NCI-H526 (cell line): Measurements from ENCODE around the gene APOL1.
"Not testable (repeated sequence)": the region's sequence is repeated elsewhere in the genome, so short reads cannot be mapped to it uniquely, and the experiment has no call there.

Experiments
- DNase-seq, 2 experiments: peaks; one replicate each; lab custom pipeline; 2025; lab: John Stamatoyannopoulos, UW

APOL1 gene

GRCh38 chr22:36244522-36245391 lies 8.2 kb upstream of the APOL1 start:
- DNase-seq = no peak

GRCh38 chr22:36245805-36246356 lies 7.1 kb upstream of the APOL1 start:
- DNase-seq = no peak

GRCh38 chr22:36246718-36247117 lies 6.2 kb upstream of the APOL1 start:
- no peak for DNase-seq

- DNase-seq = no peak
These were observed 5.0 kb upstream of the APOL1 start for GRCh38 chr22:36247955-36248354.

GRCh38 chr22:36249160-36249559 lies 3.8 kb upstream of the APOL1 start:
- no peak for DNase-seq

GRCh38 chr22:36250292-36250960 lies 2.5 kb upstream of the APOL1 start:
- not testable (repeated sequence) for DNase-seq

- not testable (repeated sequence) for DNase-seq
These were observed 839 bp upstream of the APOL1 start for GRCh38 chr22:36251979-36252608.

- DNase-seq = no peak
These were observed 874 bp downstream of the APOL1 start for GRCh38 chr22:36253523-36254490.

- DNase-seq = not testable (repeated sequence)
These were observed 2.6 kb downstream of the APOL1 start for GRCh38 chr22:36255572-36255971.

- no peak for DNase-seq
These were observed 3.5 kb downstream of the APOL1 start for GRCh38 chr22:36256478-36256877.

GRCh38 chr22:36257308-36257707 lies 4.4 kb downstream of the APOL1 start:
- DNase-seq = no peak

- DNase-seq = no peak
These were observed 5.2 kb downstream of the APOL1 start for GRCh38 chr22:36257948-36258670.

GRCh38 chr22:36258701-36259614 lies 6.0 kb downstream of the APOL1 start:
- no peak for DNase-seq

- no peak for DNase-seq
These were observed 6.8 kb downstream of the APOL1 start for GRCh38 chr22:36259615-36260300.

GRCh38 chr22:36261675-36262074 lies 8.7 kb downstream of the APOL1 start:
- not testable (repeated sequence) for DNase-seq

GRCh38 chr22:36262307-36262706 lies 9.4 kb downstream of the APOL1 start:
- not testable (repeated sequence) for DNase-seq

- not testable (repeated sequence) for DNase-seq
These were observed 10.3 kb downstream of the APOL1 start for GRCh38 chr22:36263216-36263673.

- not testable (repeated sequence) for DNase-seq
These were observed 11.1 kb downstream of the APOL1 start for GRCh38 chr22:36263886-36264664.
